ENCODE measurements around the gene TIMP2. TPM values are rescaled to one million over a fixed set of nuclear protein-coding genes. Genes with fewer than 3 reads are reported as not detected.

The TIMP2 gene
- total RNA-seq, 2 donors from 2014 or later: 0.74 to 0.86 TPM

DNA sequence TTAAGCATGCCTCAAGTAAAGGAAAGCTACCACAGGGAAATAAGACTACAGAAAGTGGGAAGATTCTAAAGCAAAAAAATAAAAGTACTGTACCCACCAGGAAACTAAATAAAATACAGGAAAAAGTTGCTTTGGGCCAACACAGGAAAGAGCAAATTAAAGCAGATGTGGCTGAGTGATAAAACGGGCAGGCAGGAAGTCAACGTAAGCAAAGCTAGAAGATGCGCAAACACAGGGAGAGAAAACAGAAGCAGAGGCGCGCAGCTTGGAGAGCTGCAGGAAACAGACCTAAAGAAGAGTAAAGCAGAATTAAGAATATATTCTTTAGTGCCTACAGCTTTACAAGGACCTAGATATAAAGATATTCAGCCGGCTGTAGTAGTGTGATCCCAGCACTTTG is 106.3 kb downstream of the TIMP2 start:
- no peaks in the 10 kb centered on the region for H3K27me3 Mint-ChIP-seq
- H3K4me3 Mint-ChIP-seq: peak overlapping the region; percentile 60
- no peaks in the 10 kb centered on the region for H3K9me3 Mint-ChIP-seq
- peaks cover 99% of the 10 kb centered on the region for H3K36me3 Mint-ChIP-seq (ENCODE audit: low read depth)
- peaks cover 34% of the 10 kb centered on the region for H3K4me1 Mint-ChIP-seq
- no peak for ATAC-seq (replicated peaks)
- H3K27ac Mint-ChIP-seq: peak overlapping the region; percentile 79

DNA sequence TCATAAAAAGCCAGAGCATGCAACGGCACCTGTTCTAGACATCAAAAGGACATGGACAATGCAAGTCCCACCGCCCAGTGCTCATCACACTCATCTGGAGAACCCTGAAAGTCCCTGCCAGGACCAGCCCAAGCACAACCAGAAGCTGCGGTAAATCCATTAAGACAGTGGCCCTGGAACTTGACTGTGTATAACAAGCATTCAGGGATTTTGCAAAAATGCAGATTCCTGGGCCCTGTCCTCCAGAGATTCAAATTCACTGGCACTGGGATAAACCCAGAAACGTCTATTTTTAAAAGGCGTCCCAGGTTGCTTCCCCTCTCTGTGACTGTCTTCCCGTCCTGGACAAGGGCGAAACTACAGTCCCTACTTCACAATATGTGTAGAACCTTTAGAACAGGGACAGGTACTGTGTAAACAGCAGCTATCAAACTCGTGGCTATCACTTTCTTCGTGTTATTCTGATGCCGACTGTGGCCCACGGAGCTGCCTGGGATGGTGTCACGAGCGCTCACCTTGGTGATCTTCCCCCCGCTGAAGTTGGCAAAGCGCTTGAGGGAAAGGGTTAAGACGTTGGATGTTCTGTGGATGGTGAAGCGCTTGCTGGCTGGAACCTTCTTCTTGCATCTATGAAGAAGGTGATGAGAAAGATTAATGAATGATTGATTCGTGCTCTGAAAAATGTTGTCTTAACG is 106.9 kb downstream of the TIMP2 start:
- Mint-ChIP-seq H3K4me1 (peaks cover 37% of the 10 kb centered on the region), H3K36me3 (ENCODE audit: low read depth) (peaks cover 99% of the 10 kb centered on the region), H3K27me3 (no peaks in the 10 kb centered on the region), H3K4me3 (peak overlapping the region; percentile 60), H3K27ac (peak overlapping the region; percentile 79), H3K9me3 (no peaks in the 10 kb centered on the region)
- no peak for ATAC-seq (replicated peaks)

DNA sequence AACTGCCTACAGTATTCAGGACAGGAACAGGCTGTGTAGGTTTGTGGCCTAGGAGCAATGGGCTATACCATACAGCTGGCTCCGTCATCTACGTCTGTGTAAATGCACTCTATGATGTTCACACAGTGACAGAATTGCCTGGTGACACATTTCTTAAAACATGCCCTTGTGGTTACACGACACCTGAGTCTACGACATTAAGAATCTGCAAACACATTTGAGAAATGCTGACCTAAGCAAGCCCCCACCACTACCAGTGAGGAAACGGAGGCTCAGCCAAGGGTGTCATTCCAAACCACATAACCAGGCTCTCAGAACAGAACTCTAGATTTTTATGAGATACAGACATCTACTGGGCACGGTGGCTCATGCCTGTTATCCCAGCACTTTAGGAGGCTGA is 108.1 kb downstream of the TIMP2 start:
- H3K27me3 Mint-ChIP-seq: no peaks in the 10 kb centered on the region
- peaks cover 35% of the 10 kb centered on the region for H3K4me1 Mint-ChIP-seq
- ATAC-seq (replicated peaks): peak; percentile 97
- peak overlapping the region; percentile 76 for H3K27ac Mint-ChIP-seq
- no peaks in the 10 kb centered on the region for H3K9me3 Mint-ChIP-seq
- peaks cover 99% of the 10 kb centered on the region for H3K36me3 Mint-ChIP-seq (ENCODE audit: low read depth)
- H3K4me3 Mint-ChIP-seq: peak overlapping the region; percentile 50

DNA sequence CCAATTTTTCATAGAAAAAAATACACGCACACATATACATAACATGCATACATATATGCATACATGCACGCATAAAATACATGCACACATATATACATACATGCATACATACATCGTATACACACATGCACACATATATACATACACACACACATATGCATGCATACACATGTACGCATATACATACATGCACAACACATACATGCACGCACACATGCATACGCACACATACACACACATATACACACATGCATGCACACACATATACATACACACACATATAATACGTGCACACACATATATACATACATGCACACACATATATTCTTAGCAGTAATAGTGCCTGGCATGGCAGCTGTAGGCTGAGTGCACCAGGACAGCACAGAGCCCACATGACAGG is 109.5 kb downstream of the TIMP2 start:
- no peak for ATAC-seq (replicated peaks)
- Mint-ChIP-seq H3K9me3 (no peaks in the 10 kb centered on the region), H3K4me3 (no peak overlapping the region), H3K36me3 (ENCODE audit: low read depth) (peaks cover 99% of the 10 kb centered on the region), H3K27ac (no peak overlapping the region), H3K4me1 (peaks cover 35% of the 10 kb centered on the region), H3K27me3 (no peaks in the 10 kb centered on the region)

DNA sequence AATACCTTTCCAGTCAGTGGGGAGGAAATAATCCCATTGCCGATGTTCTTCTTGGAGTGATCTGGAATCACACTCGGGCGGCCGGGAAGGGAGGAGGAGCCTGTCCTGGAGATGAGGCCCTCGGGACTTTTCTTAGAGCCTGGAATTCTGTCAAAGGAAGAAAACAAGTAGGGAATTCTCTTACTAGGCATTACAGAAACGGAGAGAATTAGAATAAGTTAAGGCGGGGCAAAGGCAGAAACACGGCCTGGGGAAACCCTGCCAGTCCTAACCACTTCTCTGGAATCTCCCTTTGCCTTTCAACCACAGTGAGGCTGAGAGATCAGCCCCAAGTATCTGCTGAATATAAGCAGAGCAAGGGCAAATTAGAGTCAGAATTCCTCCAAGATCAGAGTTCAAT is 112.3 kb downstream of the TIMP2 start:
- peak overlapping the region; percentile 20 for H3K27ac Mint-ChIP-seq
- no peak overlapping the region for H3K4me3 Mint-ChIP-seq
- ATAC-seq (replicated peaks): no peak
- peaks cover 99% of the 10 kb centered on the region for H3K36me3 Mint-ChIP-seq (ENCODE audit: low read depth)
- H3K9me3 Mint-ChIP-seq: no peaks in the 10 kb centered on the region
- H3K27me3 Mint-ChIP-seq: no peaks in the 10 kb centered on the region
- peaks cover 20% of the 10 kb centered on the region for H3K4me1 Mint-ChIP-seq

DNA sequence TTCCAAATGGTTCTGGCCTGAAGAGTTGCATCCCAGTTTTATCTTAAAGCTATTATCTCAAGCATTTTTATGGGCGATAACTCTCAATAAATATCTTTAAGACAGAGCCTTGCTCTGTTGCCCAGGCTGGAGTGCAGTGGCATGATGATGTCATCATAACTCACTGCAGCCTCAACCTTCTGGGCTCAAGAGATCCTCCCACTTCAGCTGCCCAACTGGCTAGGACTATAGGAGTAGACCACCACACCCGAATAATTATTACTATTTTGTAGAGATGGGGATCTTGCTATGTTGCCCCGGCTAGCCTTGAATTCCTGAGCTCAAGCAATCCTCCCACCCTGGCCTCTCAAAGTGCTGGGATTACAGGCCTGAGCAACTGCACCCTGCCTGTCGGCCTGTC is 117.0 kb downstream of the TIMP2 start:
- H3K36me3 Mint-ChIP-seq (ENCODE audit: low read depth): peaks cover 100% of the 10 kb centered on the region
- ATAC-seq (replicated peaks): no peak
- peaks cover 33% of the 10 kb centered on the region for H3K4me1 Mint-ChIP-seq
- no peak overlapping the region for H3K4me3 Mint-ChIP-seq
- peak overlapping the region; percentile 63 for H3K27ac Mint-ChIP-seq
- H3K27me3 Mint-ChIP-seq: no peaks in the 10 kb centered on the region
- no peaks in the 10 kb centered on the region for H3K9me3 Mint-ChIP-seq

DNA sequence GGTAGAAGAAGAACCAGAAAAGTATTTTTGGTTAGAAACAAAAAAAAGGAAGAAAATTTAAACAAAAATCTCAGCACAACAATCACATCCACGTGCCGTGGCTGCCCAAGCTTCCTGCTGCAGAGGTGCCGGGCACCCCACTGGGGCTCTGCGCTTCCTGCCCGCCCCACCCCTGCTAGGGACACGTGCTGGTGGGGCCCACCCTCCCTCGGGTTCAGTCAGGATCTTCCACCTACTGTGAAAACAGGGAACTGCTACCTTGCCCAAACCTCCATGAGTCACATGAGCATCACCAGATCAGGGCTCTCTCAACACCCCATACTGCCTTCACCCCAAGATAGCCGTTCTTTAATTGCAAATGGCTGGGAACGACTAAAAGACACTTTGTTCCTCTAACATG is 118.7 kb downstream of the TIMP2 start:
- H3K9me3 Mint-ChIP-seq: no peaks in the 10 kb centered on the region
- H3K27me3 Mint-ChIP-seq: no peaks in the 10 kb centered on the region
- peak overlapping the region; percentile 99 for H3K27ac Mint-ChIP-seq
- H3K4me1 Mint-ChIP-seq: peaks cover 32% of the 10 kb centered on the region
- peak; percentile 20 for ATAC-seq (replicated peaks)
- peak overlapping the region; percentile 81 for H3K4me3 Mint-ChIP-seq
- peaks cover 100% of the 10 kb centered on the region for H3K36me3 Mint-ChIP-seq (ENCODE audit: low read depth)

DNA sequence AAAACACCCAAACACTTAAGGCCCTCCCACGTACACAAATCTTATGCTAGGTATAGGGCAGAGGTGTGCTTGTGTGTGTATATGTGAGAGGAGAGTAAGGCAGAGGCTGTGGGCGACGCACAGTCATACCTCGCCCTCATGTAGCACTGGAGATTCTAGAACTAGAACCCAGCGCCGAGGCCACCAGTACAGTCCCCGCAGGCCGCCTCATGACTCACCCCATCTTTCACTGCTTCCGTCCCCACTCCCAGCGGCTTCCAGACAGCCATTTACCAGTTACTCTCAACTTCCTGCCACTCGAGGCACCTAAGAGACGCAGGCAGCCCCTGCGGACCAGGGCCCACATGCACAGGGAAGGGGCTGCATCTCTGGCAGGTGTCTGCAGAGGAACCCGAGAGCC is 119.9 kb downstream of the TIMP2 start:
- Mint-ChIP-seq H3K27ac (peak overlapping the region; percentile 99), H3K4me1 (peaks cover 35% of the 10 kb centered on the region), H3K4me3 (peak overlapping the region; percentile 81), H3K27me3 (no peaks in the 10 kb centered on the region), H3K9me3 (no peaks in the 10 kb centered on the region), H3K36me3 (ENCODE audit: low read depth) (peaks cover 100% of the 10 kb centered on the region)
- ATAC-seq (replicated peaks): peak; percentile 97

DNA sequence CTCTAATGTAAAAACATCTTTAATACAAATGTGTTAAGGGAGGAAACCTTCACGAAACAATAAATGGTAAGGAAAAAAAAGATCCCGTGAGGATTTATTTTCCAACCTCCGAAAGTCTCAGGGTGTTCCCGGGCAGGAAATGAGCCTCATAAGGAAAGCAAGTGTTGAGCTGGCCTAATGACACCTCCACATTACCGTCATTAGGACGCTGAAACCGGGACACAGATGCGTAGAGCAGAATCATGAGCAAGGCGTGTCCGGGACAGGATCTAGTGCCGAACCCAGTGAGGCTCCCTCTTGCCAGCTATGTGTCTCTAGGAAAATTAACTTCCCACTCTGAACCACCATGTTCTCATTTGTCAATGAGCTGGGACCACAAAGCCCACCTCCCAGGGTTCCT is 120.4 kb downstream of the TIMP2 start:
- peak overlapping the region; percentile 99 for H3K27ac Mint-ChIP-seq
- peak; percentile 83 for ATAC-seq (replicated peaks)
- no peaks in the 10 kb centered on the region for H3K9me3 Mint-ChIP-seq
- H3K4me1 Mint-ChIP-seq: peaks cover 39% of the 10 kb centered on the region
- no peaks in the 10 kb centered on the region for H3K27me3 Mint-ChIP-seq
- peak overlapping the region; percentile 81 for H3K4me3 Mint-ChIP-seq
- H3K36me3 Mint-ChIP-seq (ENCODE audit: low read depth): peaks cover 100% of the 10 kb centered on the region

DNA sequence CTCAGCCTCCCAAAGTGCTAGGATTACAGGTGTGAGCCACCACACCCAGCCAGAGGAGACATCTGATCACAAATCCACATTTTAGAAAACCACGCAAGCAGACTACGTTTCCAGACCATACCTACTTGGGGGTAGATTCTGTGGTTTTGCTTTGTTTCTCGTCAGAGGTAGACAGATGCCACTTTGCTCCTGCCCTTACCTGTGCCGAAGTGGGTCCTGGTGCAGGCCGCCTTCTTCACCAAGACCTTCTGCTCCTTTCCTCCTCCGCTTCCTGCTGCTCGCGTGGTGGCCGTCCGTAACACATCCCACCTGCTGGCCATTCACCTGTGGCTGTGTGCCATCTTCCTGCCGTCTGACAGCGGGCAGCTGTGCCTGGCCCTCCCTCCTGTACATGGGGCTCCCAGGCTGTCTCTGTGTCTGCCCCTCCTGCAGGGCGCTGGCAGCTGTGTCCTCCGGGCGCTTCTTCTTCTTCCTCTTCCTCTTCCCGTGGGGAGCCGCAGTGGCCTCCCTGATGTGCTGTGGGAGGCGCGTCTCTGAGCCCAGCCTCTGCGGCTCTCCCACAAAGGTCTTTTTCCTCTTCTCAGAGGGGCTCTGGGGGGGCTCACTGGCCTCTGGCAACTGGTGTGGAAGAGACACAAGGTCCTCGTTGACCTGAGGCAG is 121.9 kb downstream of the TIMP2 start:
- H3K36me3 Mint-ChIP-seq (ENCODE audit: low read depth): peaks cover 100% of the 10 kb centered on the region
- no peak for ATAC-seq (replicated peaks)
- H3K4me1 Mint-ChIP-seq: peaks cover 48% of the 10 kb centered on the region
- peak overlapping the region; percentile 70 for H3K4me3 Mint-ChIP-seq
- peak overlapping the region; percentile 99 for H3K27ac Mint-ChIP-seq
- H3K27me3 Mint-ChIP-seq: no peaks in the 10 kb centered on the region
- no peaks in the 10 kb centered on the region for H3K9me3 Mint-ChIP-seq

Other genes with a start within 250 kb of the TIMP2 start
- gene CYTH1, start 143.1 kb downstream of the TIMP2 start, total RNA-seq: 100 to 1,000 TPM; 173 to 195 TPM
- 100 to 1,000 TPM in 1 of 2 donors, 10 to 100 TPM in 1; 95.3 to 139 TPM for gene USP36, start 84.6 kb downstream of the TIMP2 start, total RNA-seq
- gene CEP295NL, start 22.2 kb downstream of the TIMP2 start, total RNA-seq: not detected
- 10 to 100 TPM; 44.8 to 48.2 TPM for gene LGALS3BP, start 54.5 kb upstream of the TIMP2 start, total RNA-seq
- 10 to 100 TPM; 67.8 to 73.8 TPM for gene CANT1, start 84.4 kb upstream of the TIMP2 start, total RNA-seq
- gene C1QTNF1, start 98.8 kb upstream of the TIMP2 start, total RNA-seq: not detected
- gene ENGASE, start 149.4 kb upstream of the TIMP2 start, total RNA-seq: 10 to 100 TPM; 26.9 to 30.2 TPM